PFSK-1 (cell line): ENCODE data around the gene NSUN2.

Source experiments
- FOXP2 ChIP-seq: optimal IDR thresholded peaks from 2 replicates; pipeline ENCODE3; 2011; ENCODE audit warnings: borderline replicate concordance, control low read depth, inconsistent platforms; ENCODE audit not compliant: insufficient read depth; ENCODE audit errors: extremely low read length, extremely low read depth
- POLR2AphosphoS5 ChIP-seq: IDR thresholded peaks from 2 replicates; pipeline ENCODE4 v1.6.1; 2012; ENCODE audit warnings: low read depth, mild to moderate bottlenecking, control low read depth, low read length, moderate library complexity
- TAF1 ChIP-seq: IDR thresholded peaks from 2 replicates; pipeline ENCODE4 v1.6.1; 2012; ENCODE audit warnings: low read length, control low read depth, borderline replicate concordance; ENCODE audit not compliant: insufficient read depth

GRCh38 chr5:6576861-6577501, 55.9 kb downstream of the NSUN2 start:
- no peak for TF ChIP-seq TAF1
- no peak for TF ChIP-seq FOXP2
- TF ChIP-seq POLR2AphosphoS5: no peak
